T1000 (cell line): ENCODE results near the gene ARSD.

Experiments used
- DNase-seq: peaks from one replicate; lab custom pipeline; 2025; ENCODE audit warnings: mixed read lengths; lab: John Stamatoyannopoulos, UW

Gene ARSD

DNA sequence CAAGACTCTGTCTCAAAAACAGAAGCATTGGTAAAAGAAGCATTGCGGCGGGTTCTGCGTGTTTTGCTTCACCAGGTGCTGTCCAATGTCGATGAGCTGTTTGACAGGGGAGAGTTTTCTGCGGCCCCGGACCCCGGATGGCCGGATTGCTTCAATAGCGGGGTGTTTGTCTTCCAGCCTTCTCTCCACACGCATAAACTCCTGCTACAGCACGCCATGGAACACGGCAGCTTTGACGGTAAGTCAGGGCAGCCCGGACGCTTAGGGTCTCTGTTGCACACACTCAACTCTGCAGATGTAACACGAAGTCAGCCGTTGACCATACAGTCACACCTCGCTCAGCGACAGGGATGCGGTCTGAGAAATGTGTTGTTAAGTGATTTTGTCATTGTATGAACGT, 74.2 kb downstream of the ARSD start:
- DNase-seq = no peak
